Liver (tissue), 9 donors: Measurements from ENCODE around the gene STK11IP. TPM values are rescaled to one million over a fixed set of nuclear protein-coding genes. Genes with fewer than 3 reads are reported as not detected.

Experiments
- DNase-seq: peaks from one replicate; pipeline ENCODE4 v3.0.0-alpha.2; 2017; ENCODE audit warnings: low spot score
- H3K27ac ChIP-seq, 2 donors: one replicate each; pipeline ENCODE4 v1.7.0; 2013; ENCODE audit warnings: inconsistent platforms in 2 of 2, low read length in 2 of 2, control low read depth in 1 of 2, low read depth in 1 of 2, mild to moderate bottlenecking in 1 of 2
- H3K27me3 ChIP-seq, 4 donors: one replicate each; pipeline versions ENCODE4 v1.6.1 to v1.7.0; 2013; ENCODE audit warnings: low read length in 3 of 4, inconsistent platforms in 1 of 4, mild to moderate bottlenecking in 1 of 4, moderate library complexity in 1 of 4; ENCODE audit not compliant: control insufficient read depth in 4 of 4, insufficient read depth in 4 of 4
- H3K36me3 ChIP-seq, 4 donors: one replicate each; pipeline versions ENCODE4 v1.6.1 to v1.7.0; 2013; ENCODE audit warnings: low read length in 3 of 4, mild to moderate bottlenecking in 3 of 4, low read depth in 1 of 4, moderate library complexity in 1 of 4; ENCODE audit not compliant: control insufficient read depth in 4 of 4, insufficient read depth in 3 of 4
- H3K4me1 ChIP-seq, 4 donors: one replicate each; pipeline versions ENCODE4 v1.6.1 to v1.7.0; 2013; ENCODE audit warnings: low read length in 3 of 4, mild to moderate bottlenecking in 3 of 4, moderate library complexity in 1 of 4; ENCODE audit not compliant: control insufficient read depth in 4 of 4, insufficient read depth in 4 of 4
- H3K4me3 ChIP-seq, 3 donors: one replicate each; pipeline versions ENCODE4 v1.6.1 to v1.7.0; 2013; ENCODE audit warnings: low read length in 3 of 3, control low read depth in 1 of 3, low read depth in 1 of 3, mild to moderate bottlenecking in 1 of 3
- H3K9ac ChIP-seq, 2 donors: one replicate each; pipeline ENCODE4 v1.7.0; 2013; ENCODE audit warnings: low read length in 2 of 2, mild to moderate bottlenecking in 2 of 2, moderate library complexity in 2 of 2, control low read depth in 1 of 2, low read depth in 1 of 2
- H3K9me3 ChIP-seq, 4 donors: one replicate each; pipeline versions ENCODE4 v1.6.1 to v1.7.0; 2013; ENCODE audit warnings: low read length in 3 of 4; ENCODE audit not compliant: control insufficient read depth in 4 of 4
- ATF3 ChIP-seq: IDR thresholded peaks from 2 replicates; pipeline ENCODE4 v1.6.1; 2016; ENCODE audit warnings: antibody characterized with exemption
- CTCF ChIP-seq: fragments of 150-350 bp; IDR thresholded peaks from 2 replicates; pipeline ENCODE4 v1.5.1; 2017; ENCODE audit warnings: improper control_type of control experiment, low read depth, low read length; ENCODE audit not compliant: missing input control
- EGR1 ChIP-seq, 2 donors: IDR thresholded peaks; 2 replicates each; pipeline ENCODE4 v1.6.1; 2016 to 2018; ENCODE audit warnings: antibody characterized with exemption in 2 of 2, low read depth in 2 of 2
- FOXA1 ChIP-seq: IDR thresholded peaks from 2 replicates; pipeline ENCODE4 v1.6.1; 2016; ENCODE audit warnings: antibody characterized with exemption
- FOXA2 ChIP-seq: IDR thresholded peaks from 2 replicates; pipeline ENCODE4 v1.6.1; 2016; ENCODE audit warnings: antibody characterized with exemption
- GABPA ChIP-seq, 2 donors: IDR thresholded peaks in 1 of 2; conservative IDR thresholded peaks in 1 of 2; 2 replicates each; pipeline ENCODE4 v1.6.1; 2016; ENCODE audit warnings: antibody characterized with exemption in 2 of 2, mild to moderate bottlenecking in 1 of 2, moderate library complexity in 1 of 2
- HNF4A ChIP-seq, 2 donors: conservative IDR thresholded peaks; 2 replicates each; pipeline ENCODE4 v1.6.1; 2016; ENCODE audit warnings: antibody characterized with exemption in 2 of 2, mild to moderate bottlenecking in 2 of 2
- HNF4G ChIP-seq: IDR thresholded peaks from 2 replicates; pipeline ENCODE4 v1.6.1; 2016; ENCODE audit warnings: antibody characterized with exemption
- JUND ChIP-seq, 2 donors: IDR thresholded peaks; 2 replicates each; pipeline ENCODE4 v1.6.1; 2016; ENCODE audit warnings: antibody characterized with exemption in 2 of 2
- MAX ChIP-seq: IDR thresholded peaks from 2 replicates; pipeline ENCODE4 v1.6.1; 2016; ENCODE audit warnings: antibody characterized with exemption
- NR2F2 ChIP-seq: IDR thresholded peaks from 2 replicates; pipeline ENCODE4 v1.6.1; 2016; ENCODE audit warnings: antibody characterized with exemption
- RAD21 ChIP-seq, 2 donors: IDR thresholded peaks; 2 replicates each; pipeline ENCODE4 v1.6.1; 2016; ENCODE audit warnings: antibody characterized with exemption in 2 of 2, mild to moderate bottlenecking in 2 of 2
- REST ChIP-seq: IDR thresholded peaks from 2 replicates; pipeline ENCODE4 v1.6.1; 2016; ENCODE audit warnings: antibody characterized with exemption, mild to moderate bottlenecking
- RXRA ChIP-seq, 2 donors: IDR thresholded peaks; 2 replicates each; pipeline ENCODE4 v1.6.1; 2017 to 2018; ENCODE audit warnings: antibody characterized with exemption in 2 of 2, mild to moderate bottlenecking in 1 of 2
- SP1 ChIP-seq: IDR thresholded peaks from 2 replicates; pipeline ENCODE4 v1.6.1; 2018; ENCODE audit warnings: antibody characterized with exemption, mild to moderate bottlenecking
- TAF1 ChIP-seq: conservative IDR thresholded peaks from 2 replicates; pipeline ENCODE4 v1.6.1; 2016; ENCODE audit warnings: antibody characterized with exemption, mild to moderate bottlenecking
- YY1 ChIP-seq: IDR thresholded peaks from 2 replicates; pipeline ENCODE4 v1.6.1; 2016; ENCODE audit warnings: antibody characterized with exemption, mild to moderate bottlenecking
- ZBTB33 ChIP-seq: IDR thresholded peaks from 2 replicates; pipeline ENCODE4 v1.6.1; 2016; ENCODE audit warnings: antibody characterized with exemption
- WGBS: extraction: QIAGEN DNeasy Blood & Tissue Kit; methylation state at CpG from one replicate; pipeline ENCODE4 v1.1.7; 2013; 5-methylcytosine and 5-hydroxymethylcytosine counted together
- polyA plus RNA-seq, 2 donors: library from polyadenylated mRNA; stranded (reverse) in 1 of 2; unstranded in 1 of 2; fragments of 200-250 nt in 1 of 2; fragments of >200 nt in 1 of 2; fragmentation: Nextera tagmentation in 1 of 2; extraction: Ambion mirVana in 1 of 2; gene quantifications; one replicate each; pipeline versions ENCODE4 v1.2.1 to v1.2.3, GENCODE V29; 2013 to 2015
- total RNA-seq, 2 donors: library from RNA; depleted of rRNA; stranded (reverse); fragments of >200 nt; gene quantifications; one replicate each; pipeline ENCODE4 v1.2.3, GENCODE V29; 2014
- donor health status: healthy.
- donor health status: healthy.
- donor health status: healthy.
- donor health status: healthy.
- donor health status: healthy.

STK11IP gene
- total and polyA plus RNA-seq, 4 donors: 2.9 to 8.4 (median 6.4) TPM

- Histone ChIP-seq H3K27ac (no peak overlapping the region), H3K36me3 (no peaks in the 10 kb centered on the region), H3K27me3 (no peaks in the 10 kb centered on the region), H3K9ac (no peak overlapping the region), H3K9me3 (peaks cover 0 to 5% (median 2%) of the 10 kb centered on the region in 4 donors), H3K4me1 (no peaks in the 10 kb centered on the region), H3K4me3 (no peak overlapping the region)
- DNase-seq: no peak
- WGBS: 94% methylated on average over 5 of the region's 5 CpGs
- TF ChIP-seq YY1 (no peak), RXRA (IDR thresholded peaks at IDR 0.05) (no peak), HNF4A (conservative IDR thresholded peaks at IDR 0.05) (no peak), FOXA1 (no peak), REST (no peak), MAX (no peak), ZBTB33 (no peak), RAD21 (IDR thresholded peaks at IDR 0.05) (no peak), TAF1 (no peak), GABPA (IDR thresholded peaks at IDR 0.05 in 1 of 2, conservative IDR thresholded peaks at IDR 0.05 in 1 of 2) (no peak), EGR1 (IDR thresholded peaks at IDR 0.05; ENCODE audit: low read depth in 2 of 2) (no peak), FOXA2 (no peak), HNF4G (no peak), ATF3 (no peak), CTCF (no peak), JUND (IDR thresholded peaks at IDR 0.05) (no peak), SP1 (no peak), NR2F2 (no peak)
Measured at GRCh38 chr2:219664041-219664440, 66.4 kb downstream of the STK11IP start.
